ENCODE data around the gene ATXN10. TPM values are rescaled to one million over a fixed set of nuclear protein-coding genes. Genes with fewer than 3 reads are reported as not detected.

The ATXN10 gene
- total RNA-seq, 4 donors from 2014 or later: 83.5 to 127 (median 96.6) TPM

- TF ChIP-seq CTCF (IDR thresholded peaks at IDR 0.05; ENCODE audit: low read depth): no peak
These were observed 215.8 kb downstream of the ATXN10 start for GRCh38 chr22:45887202-45888131.

- TF ChIP-seq CTCF (IDR thresholded peaks at IDR 0.05; ENCODE audit: low read depth): no peak
These were observed 216.8 kb downstream of the ATXN10 start for GRCh38 chr22:45888221-45889092.

GRCh38 chr22:45889093-45889538 is 217.5 kb downstream of the ATXN10 start:
- TF ChIP-seq CTCF (IDR thresholded peaks at IDR 0.05; ENCODE audit: low read depth): no peak

GRCh38 chr22:45889539-45890350 is 218.1 kb downstream of the ATXN10 start:
- TF ChIP-seq CTCF (IDR thresholded peaks at IDR 0.05; ENCODE audit: low read depth): no peak

- no peak for TF ChIP-seq CTCF (IDR thresholded peaks at IDR 0.05; ENCODE audit: low read depth)
These were observed 218.7 kb downstream of the ATXN10 start for GRCh38 chr22:45890351-45890635.

- no peak for TF ChIP-seq CTCF (IDR thresholded peaks at IDR 0.05; ENCODE audit: low read depth)
These were observed 219.4 kb downstream of the ATXN10 start for GRCh38 chr22:45891021-45891421.

All from subcutaneous adipose tissue (tissue), 4 donors.